Measurements from ENCODE around the gene SELE.
"Not testable (repeated sequence)": the region's sequence is repeated elsewhere in the genome, so short reads cannot be mapped to it uniquely, and the experiment has no call there.

SELE gene

DNA sequence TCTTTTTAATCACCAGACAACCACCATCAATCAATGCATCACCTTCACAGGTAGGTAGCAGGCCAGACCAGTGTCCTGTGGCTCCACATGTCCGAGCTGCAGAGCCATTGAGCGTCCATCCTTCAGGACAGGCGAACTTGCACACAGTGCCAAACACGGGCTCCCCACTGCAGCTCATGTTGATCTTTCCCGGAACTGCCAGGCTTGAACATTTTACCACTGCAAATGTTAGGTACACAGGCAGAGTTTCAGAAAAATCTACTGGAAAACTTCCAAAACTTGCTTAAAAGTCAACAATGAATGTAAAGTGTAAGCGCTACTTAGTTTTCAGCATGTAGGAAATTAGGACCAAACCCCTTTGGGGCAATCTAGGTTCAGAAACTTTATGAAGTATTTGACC, 6.6 kb downstream of the SELE start:
- in situ Hi-C loops (cut with HindIII; ENCODE audit: low sequenced_read_pairs), result no loop called here
- TF ChIP-seq, protein P1, sequence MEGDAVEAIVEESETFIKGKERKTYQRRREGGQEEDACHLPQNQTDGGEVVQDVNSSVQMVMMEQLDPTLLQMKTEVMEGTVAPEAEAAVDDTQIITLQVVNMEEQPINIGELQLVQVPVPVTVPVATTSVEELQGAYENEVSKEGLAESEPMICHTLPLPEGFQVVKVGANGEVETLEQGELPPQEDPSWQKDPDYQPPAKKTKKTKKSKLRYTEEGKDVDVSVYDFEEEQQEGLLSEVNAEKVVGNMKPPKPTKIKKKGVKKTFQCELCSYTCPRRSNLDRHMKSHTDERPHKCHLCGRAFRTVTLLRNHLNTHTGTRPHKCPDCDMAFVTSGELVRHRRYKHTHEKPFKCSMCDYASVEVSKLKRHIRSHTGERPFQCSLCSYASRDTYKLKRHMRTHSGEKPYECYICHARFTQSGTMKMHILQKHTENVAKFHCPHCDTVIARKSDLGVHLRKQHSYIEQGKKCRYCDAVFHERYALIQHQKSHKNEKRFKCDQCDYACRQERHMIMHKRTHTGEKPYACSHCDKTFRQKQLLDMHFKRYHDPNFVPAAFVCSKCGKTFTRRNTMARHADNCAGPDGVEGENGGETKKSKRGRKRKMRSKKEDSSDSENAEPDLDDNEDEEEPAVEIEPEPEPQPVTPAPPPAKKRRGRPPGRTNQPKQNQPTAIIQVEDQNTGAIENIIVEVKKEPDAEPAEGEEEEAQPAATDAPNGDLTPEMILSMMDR (IDR thresholded peaks at IDR 0.05; ENCODE audit: low read depth, low read length), result no peak
- DNase-seq (ENCODE audit: low read depth, low spot score), result no peak
- no peak overlapping the region for H3K4me3 ChIP-seq (ENCODE audit: low read depth, low read length)

DNA sequence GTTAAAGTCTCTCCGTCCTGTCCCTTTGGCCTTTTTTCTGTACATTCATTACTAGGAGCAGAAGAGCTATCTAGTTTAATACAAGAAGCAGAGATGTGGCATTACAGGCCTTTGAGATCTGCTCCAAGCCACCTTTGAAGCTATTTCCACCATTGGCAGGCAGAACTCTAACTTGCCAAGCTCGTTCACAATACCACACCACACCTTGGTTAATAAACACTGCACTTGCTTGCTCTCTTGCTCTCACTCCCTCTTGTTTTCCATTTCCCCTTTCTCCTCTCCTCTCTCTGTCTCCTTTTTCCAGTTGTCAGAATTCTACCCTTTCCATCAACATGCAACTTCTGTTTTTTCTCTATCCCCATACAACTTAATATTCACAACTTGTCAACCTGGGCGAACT, 7.0 kb downstream of the SELE start:
- in situ Hi-C loops (cut with HindIII; ENCODE audit: low sequenced_read_pairs), result no loop called here
- TF ChIP-seq, protein P1 (IDR thresholded peaks at IDR 0.05; ENCODE audit: low read depth, low read length), result no peak
- no peak for DNase-seq (ENCODE audit: low read depth, low spot score)
- no peak overlapping the region for H3K4me3 ChIP-seq (ENCODE audit: low read depth, low read length)

DNA sequence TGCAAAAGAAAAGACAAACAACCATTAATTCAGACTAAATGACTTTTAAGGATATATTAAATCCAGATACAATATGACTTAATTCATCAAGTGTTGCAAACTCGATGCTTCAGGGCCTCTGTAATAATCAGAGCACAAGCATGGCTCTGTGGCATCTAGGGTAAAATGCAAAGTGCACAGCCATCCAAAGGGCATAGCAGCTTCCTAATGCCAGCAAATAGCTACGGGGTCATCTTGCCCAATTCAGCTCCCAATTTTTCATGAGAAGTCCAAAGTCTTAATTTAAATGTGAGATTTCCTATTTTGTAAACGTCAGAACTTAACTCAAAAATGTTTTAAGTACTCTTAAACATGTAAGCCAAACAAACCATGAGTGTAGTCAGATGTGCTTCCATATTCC, 7.9 kb downstream of the SELE start:
- TF ChIP-seq, protein P1 (IDR thresholded peaks at IDR 0.05; ENCODE audit: low read depth, low read length), result no peak
- no peak overlapping the region for H3K4me3 ChIP-seq (ENCODE audit: low read depth, low read length)
- in situ Hi-C loops (cut with HindIII; ENCODE audit: low sequenced_read_pairs), result no loop called here
- no peak for DNase-seq (ENCODE audit: low read depth, low spot score)

DNA sequence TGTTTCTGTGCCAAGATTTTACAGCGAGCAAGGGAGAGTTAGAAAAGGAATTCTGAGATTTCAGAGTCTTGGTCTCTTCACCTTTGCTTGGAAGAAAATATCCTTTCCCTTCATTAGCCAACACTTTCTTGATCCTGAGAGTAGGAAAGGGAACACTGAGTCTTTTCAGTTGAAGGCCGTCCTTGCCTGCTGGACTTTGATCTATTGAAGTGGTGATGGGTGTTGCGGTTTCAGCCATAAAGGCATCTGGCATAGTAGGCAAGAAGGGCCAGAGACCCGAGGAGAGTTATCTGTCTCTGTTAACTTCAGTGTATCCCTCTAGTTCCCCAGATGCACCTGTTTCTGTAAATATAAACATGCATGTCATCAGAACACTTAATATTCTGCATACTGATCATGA, 9.7 kb downstream of the SELE start:
- TF ChIP-seq, protein P1 (IDR thresholded peaks at IDR 0.05; ENCODE audit: low read depth, low read length), result no peak
- in situ Hi-C loops (cut with HindIII; ENCODE audit: low sequenced_read_pairs), result no loop called here
- H3K4me3 ChIP-seq (ENCODE audit: low read depth, low read length), result no peak overlapping the region
- no peak for DNase-seq (ENCODE audit: low read depth, low spot score)

DNA sequence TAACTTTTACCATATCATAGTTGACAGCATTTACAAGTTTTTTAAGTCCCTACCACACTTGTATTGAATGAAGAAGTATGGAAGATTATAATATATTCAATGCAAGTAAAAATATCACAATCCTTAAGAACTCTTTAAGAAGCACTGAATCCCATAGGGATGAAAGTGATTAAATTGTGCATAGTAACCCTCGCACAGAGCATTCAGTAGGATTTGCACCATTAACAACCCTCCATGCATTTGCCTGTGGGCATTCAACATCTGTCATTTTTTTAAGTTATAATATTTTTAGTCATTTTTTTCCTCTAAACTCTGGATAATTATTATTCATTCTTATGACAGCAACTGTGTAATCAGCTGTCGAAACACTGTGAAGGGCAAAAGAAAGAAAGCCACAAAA, 10.1 kb downstream of the SELE start:
- no peak for DNase-seq (ENCODE audit: low read depth, low spot score)
- H3K4me3 ChIP-seq (ENCODE audit: low read depth, low read length), result no peak overlapping the region
- in situ Hi-C loops (cut with HindIII; ENCODE audit: low sequenced_read_pairs), result no loop called here
- TF ChIP-seq, protein P1 (IDR thresholded peaks at IDR 0.05; ENCODE audit: low read depth, low read length), result no peak

DNA sequence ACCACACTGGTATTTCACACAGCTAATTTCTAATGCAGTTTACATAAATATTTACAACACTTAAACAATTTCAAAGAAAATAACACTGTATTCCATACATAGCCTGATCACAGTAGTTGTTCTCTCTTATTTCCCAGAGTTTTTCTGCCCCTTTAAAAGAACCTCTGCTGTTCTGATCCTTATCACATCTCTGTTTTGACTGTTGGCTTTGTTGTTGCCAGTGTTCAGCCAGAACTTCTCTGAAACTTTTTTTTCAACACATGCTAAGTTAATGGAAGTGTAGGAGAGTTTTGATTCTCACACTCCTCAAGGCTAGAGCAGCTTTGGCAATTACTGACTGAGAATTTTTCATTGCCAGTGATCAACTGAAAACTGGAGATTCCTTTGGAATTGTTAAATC, 11.1 kb downstream of the SELE start:
- TF ChIP-seq, protein P1 (IDR thresholded peaks at IDR 0.05; ENCODE audit: low read depth, low read length), result no peak
- no peak overlapping the region for H3K4me3 ChIP-seq (ENCODE audit: low read depth, low read length)
- in situ Hi-C loops (cut with HindIII; ENCODE audit: low sequenced_read_pairs), result no loop called here
- no peak for DNase-seq (ENCODE audit: low read depth, low spot score)

DNA sequence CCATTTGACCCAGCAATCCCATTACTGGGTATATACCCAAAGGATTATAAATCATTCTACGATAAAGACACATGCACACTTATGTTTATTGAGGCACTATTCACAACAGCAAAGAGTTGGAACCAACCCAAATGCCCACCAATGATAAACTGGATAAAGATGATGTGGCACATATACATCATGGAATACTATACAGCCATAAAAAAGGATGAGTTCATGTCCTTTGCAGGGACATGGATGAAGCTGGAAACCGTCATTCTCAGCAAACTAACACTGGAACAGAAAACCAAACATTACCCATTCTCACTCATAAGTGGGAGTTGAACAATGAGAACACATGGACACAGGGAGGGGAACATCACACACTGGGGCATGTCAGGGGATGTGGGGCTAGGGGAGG, 18.8 kb downstream of the SELE start:
- in situ Hi-C loops (cut with HindIII; ENCODE audit: low sequenced_read_pairs); H3K4me3 ChIP-seq (ENCODE audit: low read depth, low read length); DNase-seq (ENCODE audit: low read depth, low spot score): not testable (repeated sequence)

DNA sequence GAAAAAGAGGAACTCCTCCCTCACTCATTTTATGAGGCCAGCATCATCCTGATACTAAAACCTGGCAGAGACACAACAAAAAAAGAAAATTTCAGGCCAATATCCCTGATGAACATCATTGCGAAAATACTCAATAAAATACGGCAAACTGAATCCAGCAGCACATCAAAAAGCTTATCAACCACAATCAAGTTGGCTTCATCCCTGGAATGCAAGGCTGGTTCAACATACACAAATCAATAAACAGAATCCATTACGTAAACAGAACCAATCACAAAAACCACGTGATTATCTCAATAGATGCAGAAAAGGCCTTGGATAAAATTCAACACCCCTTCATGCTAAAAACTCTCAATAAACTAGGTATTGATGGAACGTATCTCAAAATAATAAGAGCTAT, 20.8 kb downstream of the SELE start:
- in situ Hi-C loops (cut with HindIII; ENCODE audit: low sequenced_read_pairs); H3K4me3 ChIP-seq (ENCODE audit: low read depth, low read length); DNase-seq (ENCODE audit: low read depth, low spot score): not testable (repeated sequence)
